ENCODE results near the gene P2RX5. TPM values are rescaled to one million over a fixed set of nuclear protein-coding genes. Genes with fewer than 3 reads are reported as not detected.

Gene P2RX5
- polyA plus RNA-seq, 12 donors = 11.5 to 51.0 (median 26.8) TPM; not detected in 1

DNA sequence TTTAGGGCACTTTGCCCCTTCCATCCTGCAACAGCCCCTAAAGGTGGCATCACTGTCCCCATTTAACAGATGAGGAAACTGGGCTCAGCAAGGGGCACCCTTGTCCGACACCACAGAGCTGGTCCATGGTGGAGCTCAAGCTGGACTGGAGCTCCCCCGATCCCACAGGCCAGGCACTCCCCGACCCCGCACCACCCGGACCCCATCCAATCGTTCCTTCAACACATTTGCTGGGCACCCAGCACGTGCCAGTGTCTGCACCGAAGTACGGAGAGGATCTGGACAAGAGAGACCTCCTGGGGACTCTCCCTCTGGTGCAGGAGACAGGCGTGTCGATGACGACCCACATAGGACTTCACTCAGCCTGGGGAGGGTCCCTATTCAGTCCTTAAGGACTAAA, 13.9 kb downstream of the P2RX5 start:
- DNase-seq = no peak

DNA sequence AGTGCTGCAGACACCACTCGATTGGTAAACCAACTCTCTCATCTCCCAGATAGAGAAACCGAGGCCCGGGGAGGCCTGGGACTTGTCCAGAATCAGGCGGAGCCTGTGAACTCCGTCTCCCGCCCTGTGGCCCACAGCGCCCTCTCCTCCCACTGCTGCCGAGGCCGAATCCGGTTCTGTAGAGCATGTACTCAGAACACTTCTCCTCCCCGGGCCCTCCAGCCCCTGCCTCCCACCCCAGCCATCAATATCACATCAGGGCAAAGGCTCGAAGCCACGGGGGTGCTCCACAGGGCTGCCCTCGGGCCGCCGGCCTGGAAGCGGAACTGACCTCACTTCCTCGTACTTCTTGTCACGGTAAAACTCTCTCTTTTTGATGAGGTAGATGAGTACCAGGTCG, 14.4 kb downstream of the P2RX5 start:
- DNase-seq = no peak

GRCh38 chr17:3681057-3681456, 14.9 kb downstream of the P2RX5 start:
- DNase-seq = no peak

DNA sequence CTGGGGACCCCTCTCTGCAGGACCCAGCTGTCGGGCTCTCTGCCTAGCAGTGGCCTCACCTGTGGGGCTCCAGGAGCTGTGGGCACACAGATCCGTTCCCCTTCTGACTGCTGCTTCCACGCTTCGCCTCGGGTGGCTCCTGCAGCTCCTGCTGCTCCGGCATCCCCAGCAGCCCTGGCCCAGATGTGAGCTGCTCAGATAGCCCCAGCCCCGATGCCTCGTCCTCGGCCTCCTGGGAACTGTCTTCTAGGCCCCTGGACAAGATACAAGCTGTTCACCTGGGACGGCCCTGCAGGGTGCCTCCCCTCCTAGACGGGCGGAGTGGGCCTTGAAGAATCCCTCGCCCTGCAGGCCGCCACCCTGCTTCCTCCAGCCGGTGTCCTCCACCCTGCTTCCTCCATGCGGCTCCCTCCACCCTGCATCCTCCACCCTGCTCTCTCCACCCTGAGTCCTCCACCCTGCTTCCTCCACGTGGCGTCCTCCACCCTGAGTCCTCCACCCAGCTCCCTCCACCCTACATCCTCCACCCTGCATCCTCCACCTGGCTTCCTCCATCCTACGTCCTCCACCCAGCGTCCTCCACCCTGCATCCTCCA, 16.3 kb downstream of the P2RX5 start:
- DNase-seq = no peak

DNA sequence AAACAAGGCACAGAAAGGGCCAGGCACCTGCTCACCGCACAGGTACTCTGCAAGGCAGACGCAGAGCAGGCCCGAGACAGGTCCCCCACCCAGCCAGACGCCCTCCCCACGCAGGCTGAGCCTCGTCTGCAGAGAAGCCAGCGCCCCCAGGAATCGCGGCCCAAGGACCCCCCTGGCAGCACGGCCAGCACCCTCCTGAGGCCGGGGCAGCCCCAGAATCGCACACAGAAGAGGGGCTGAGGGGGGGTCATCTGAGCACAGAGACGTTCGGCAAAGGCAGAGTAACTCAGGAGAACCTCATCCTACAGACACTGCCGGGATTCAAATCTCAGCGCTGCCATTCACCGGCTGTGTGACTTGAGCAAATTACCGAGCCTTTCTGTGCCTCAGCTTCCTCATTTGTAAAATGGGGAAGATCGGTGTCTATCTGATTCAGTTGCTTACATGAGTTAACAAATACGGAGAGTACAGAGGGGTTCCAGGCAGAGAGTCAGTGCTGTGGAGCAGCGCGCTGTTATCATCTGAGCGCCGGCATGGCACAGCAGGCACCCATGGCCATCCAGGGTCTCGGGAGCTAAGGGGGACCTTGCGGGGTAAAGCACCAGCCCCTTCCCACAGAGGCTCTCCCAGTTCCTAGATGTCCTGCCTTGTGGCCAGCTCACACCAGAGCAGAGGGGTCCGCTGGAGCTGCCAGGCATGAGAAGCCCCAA, 17.0 kb downstream of the P2RX5 start:
- no peak for DNase-seq

- no peak for DNase-seq
Measured at GRCh38 chr17:3678095-3678820, 17.7 kb downstream of the P2RX5 start.

- DNase-seq = no peak
Measured at GRCh38 chr17:3675886-3676285, 20.1 kb downstream of the P2RX5 start.

GRCh38 chr17:3672571-3672970, 23.4 kb downstream of the P2RX5 start:
- DNase-seq = no peak

DNA sequence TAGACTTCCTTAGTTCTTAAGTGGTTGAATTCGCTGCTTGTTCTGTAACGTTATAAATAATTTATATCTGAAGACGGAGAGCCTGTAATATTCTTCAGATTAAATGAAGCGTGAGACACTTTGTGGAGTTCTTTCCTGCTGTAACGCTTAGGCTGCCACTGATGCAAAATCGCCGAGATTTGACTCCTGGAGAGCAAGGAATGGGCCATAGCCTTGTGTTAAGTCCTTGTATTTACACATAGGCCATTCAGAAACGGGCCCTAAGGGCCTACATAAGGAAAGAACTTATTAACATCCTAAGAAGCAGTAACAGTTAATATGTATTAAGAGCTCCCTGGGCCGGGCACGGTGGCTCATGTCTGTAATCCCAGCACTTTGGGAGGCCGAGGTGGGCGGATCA, 26.4 kb downstream of the P2RX5 start:
- DNase-seq = no peak

- DNase-seq = no peak
Measured at GRCh38 chr17:3669085-3669347, 26.9 kb downstream of the P2RX5 start.

DNA sequence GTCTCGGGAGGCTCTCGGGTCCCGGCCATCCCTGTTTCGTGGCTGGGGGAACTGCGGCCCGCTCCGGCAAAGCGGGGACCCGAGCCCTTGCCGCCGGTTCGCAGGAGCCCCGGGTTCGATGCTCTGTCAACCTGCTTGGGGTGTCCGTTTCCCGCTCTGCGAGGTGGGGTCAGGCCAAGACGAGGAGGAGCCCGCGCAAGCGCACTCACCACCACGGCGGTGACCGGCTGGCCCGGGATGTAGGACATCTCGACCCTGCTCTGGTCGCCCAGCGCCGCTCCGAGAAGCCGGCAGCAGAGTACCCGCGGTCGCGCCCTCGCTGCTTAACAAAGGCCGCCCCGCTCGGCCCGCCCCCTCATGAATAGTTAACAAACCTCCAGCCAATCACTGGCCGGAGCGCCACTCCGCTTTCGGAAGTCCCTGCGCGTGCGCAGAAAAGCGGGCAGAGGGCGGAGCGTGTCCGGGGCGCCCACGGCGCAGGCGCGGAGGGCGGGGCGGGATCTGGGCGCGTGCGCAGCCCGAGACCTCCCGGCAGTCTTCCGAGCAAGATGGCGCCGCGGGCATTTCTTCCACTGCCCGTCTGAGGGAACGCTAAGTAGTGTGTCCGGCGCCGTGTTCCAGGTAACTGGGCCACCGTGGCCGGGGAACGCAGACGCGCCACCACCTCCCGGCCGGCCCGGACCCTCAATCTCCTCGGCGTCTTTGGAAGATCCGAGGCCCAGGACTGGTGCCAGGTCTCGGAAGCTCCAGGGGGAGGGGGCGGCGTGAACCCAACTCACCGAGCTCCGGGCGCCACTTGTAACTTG, 27.5 kb downstream of the P2RX5 start, which contains the start of the genes EMC6 and TAX1BP3:
EMC6 (plus strand) TSS at position 534 of the 806 bp plus-strand sequence. CDS start 335 bp downstream, outside the sequence.
TAX1BP3 (minus strand) TSS at position 300 of the 806 bp plus-strand sequence; CDS start at position 248, 52 bp downstream.
- DNase-seq = peak; percentile 98

- DNase-seq = peak; percentile 94
Measured at GRCh38 chr17:3667366-3668278, 28.3 kb downstream of the P2RX5 start.

GRCh38 chr17:3666516-3666915, 29.4 kb downstream of the P2RX5 start:
- DNase-seq = no peak

- no peak for DNase-seq
Measured at GRCh38 chr17:3665834-3666233, 30.1 kb downstream of the P2RX5 start.

GRCh38 chr17:3663102-3664011, 32.6 kb downstream of the P2RX5 start:
- no peak for DNase-seq

- DNase-seq = no peak
Measured at GRCh38 chr17:3660311-3660891, 35.6 kb downstream of the P2RX5 start.

DNA sequence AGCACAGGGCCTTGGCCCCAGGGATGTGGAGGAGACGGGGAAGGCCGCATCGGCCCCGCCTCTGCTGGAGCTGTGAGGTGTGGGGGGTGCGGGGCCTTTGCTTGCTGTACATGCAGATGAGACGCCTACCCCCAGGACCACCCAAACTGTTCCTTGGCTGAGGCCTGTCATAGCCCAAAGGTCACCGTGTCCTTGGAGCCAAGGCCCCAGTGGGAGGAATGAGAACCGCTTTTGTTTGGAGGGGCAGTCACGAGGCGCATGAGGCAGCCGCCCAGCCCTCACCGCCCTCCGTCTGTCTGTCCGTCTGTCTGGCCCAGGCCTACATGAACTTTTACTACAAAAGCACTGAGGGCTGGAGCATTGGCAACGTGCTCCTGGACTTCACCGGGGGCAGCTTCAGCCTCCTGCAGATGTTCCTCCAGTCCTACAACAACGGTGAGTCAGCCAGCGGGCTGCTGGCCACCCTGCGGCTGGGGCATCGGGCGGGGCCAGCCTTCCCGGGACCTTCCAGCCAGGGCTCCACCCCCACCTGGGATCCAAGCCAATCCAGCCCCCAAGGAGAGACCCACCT, 36.3 kb downstream of the P2RX5 start:
- DNase-seq = peak; percentile 53

GRCh38 chr17:3658784-3659449, 37.0 kb downstream of the P2RX5 start:
- no peak for DNase-seq
